ENCODE results near the gene CD4. TPM values are rescaled to one million over a fixed set of nuclear protein-coding genes. Genes with fewer than 3 reads are reported as not detected.

CD4 gene
- total and polyA plus RNA-seq, 2 of the 4 experiments (the other 2 are of a cell fraction) = 5.7 to 15.0 TPM

- no peak overlapping the region for H3K56ac ChIP-seq (ENCODE audit: extremely low read depth, insufficient read depth, low read length)
- in situ Hi-C loops (cut with MboI; ENCODE audit: low sequenced_read_pairs) (loop anchor here (10.0 kb wide), 1 partner anchor 205 kb away; no protein-coding TSS in a partner anchor), intact Hi-C loops (cut with micrococcal nuclease) (no loop called here), dilution Hi-C loops (cut with HindIII; ENCODE audit: low sequenced_read_pairs, unreplicated experiment) (no loop called here)
- H3K9me3 ChIP-seq (ENCODE audit: control insufficient read depth, insufficient read depth, low read length) = no peaks in the 10 kb centered on the region
- no peak overlapping the region for H2AK9ac ChIP-seq (replicated peaks; ENCODE audit: low read depth, low read length, poor library complexity)
- H2AK5ac ChIP-seq (ENCODE audit: low read depth, low read length) = no peak overlapping the region
- no peak overlapping the region for H2BK120ac ChIP-seq (ENCODE audit: low read depth, low read length)
- H4K8ac ChIP-seq (ENCODE audit: low read depth in 2 of 2, low read length in 2 of 2) = no peak overlapping the region
- ATAC-seq (ENCODE audit: low read depth) (no peak), DNase-seq (no peak)
- H3K4me2 ChIP-seq (ENCODE audit: low read depth, low read length) = no peak overlapping the region
- H2BK20ac ChIP-seq (ENCODE audit: low read depth, low read length) = no peak overlapping the region
- peaks cover 4% of the 10 kb centered on the region; the same call in 1 of the 2 replicates for H3K9me1 ChIP-seq (ENCODE audit: insufficient read depth, low read length)
- H2BK15ac ChIP-seq (ENCODE audit: low read depth, low read length) = no peak overlapping the region
- TSS peak; percentile 84 for BruUV-seq (replicated peaks)
- no peak overlapping the region for H3K14ac ChIP-seq (replicated peaks; ENCODE audit: low read depth, low read length)
- no peak overlapping the region for H3K23ac ChIP-seq (ENCODE audit: low read depth, low read length)
- ChIA-PET POLR2A (ENCODE audit: unreplicated experiment) (interaction anchor here (0.6 kb wide), 1 partner anchor 67 kb away, joined by 3 read pairs; no protein-coding TSS in a partner anchor), CTCF (no interaction called here)
- H3K36me3 ChIP-seq (ENCODE audit: control insufficient read depth, insufficient read depth, low read length) = peaks cover 3% of the 10 kb centered on the region
- no peaks in the 10 kb centered on the region for H4K20me1 ChIP-seq (ENCODE audit: insufficient read depth, low read length)
- no peak overlapping the region for H3K27ac ChIP-seq (ENCODE audit: insufficient read depth, low read length)
- H3K4me1 ChIP-seq (ENCODE audit: control insufficient read depth, insufficient read depth, low read length) = peaks cover 10% of the 10 kb centered on the region; the same call in 1 of the 2 replicates
- H3K79me1 ChIP-seq (ENCODE audit: low read depth in 1 of 2, low read length in 2 of 2) = peaks cover 0 to 3% of the 10 kb centered on the region in 2 experiments; a peak in 1 of 4 replicates
- H3K9ac ChIP-seq (ENCODE audit: low read depth, low read length) = no peak overlapping the region
- H4K5ac ChIP-seq (ENCODE audit: low read depth, low read length) = no peak overlapping the region
- no peak overlapping the region for H2BK5ac ChIP-seq (ENCODE audit: low read depth, low read length, poor library complexity, severe bottlenecking)
- H3K4me3 ChIP-seq (ENCODE audit: insufficient read depth, low read depth, low read length) = no peak overlapping the region
- no peak overlapping the region for H3K4ac ChIP-seq (ENCODE audit: low read depth, low read length)
- WGBS, 2 experiments (ENCODE audit: extremely low coverage in 2 of 2, insufficient read length in 1 of 2) = 93% methylated on average over 3 of the region's 13 CpGs; no CpG with 5 or more reads in 1 of the 2 experiments
- peaks cover 2% of the 10 kb centered on the region; the same call in 1 of the 2 replicates for H3K27me3 ChIP-seq (ENCODE audit: control insufficient read depth, insufficient read depth, low read length)
- no peak overlapping the region for H2AFZ ChIP-seq (replicated peaks; ENCODE audit: low read length, poor library complexity)
- H3K18ac ChIP-seq (ENCODE audit: low read depth, low read length) = no peak overlapping the region
- TF ChIP-seq MXI1 (IDR thresholded peaks at IDR 0.05; ENCODE audit: borderline replicate concordance, low read depth, low read length) (no peak), CTCF (conservative IDR thresholded peaks at IDR 0.05; ENCODE audit: low read depth, low read length) (no peak), CHD1 (IDR thresholded peaks at IDR 0.05; ENCODE audit: low read depth, low read length) (no peak), CEBPB (IDR thresholded peaks at IDR 0.05; ENCODE audit: low read depth, low read length) (no peak), FOS (IDR thresholded peaks at IDR 0.05; ENCODE audit: low read depth, low read length) (no peak), RAD21 (IDR thresholded peaks at IDR 0.05; ENCODE audit: low read length) (no peak), NFE2L2 (IDR thresholded peaks at IDR 0.05; ENCODE audit: low read depth, low read length) (no peak), MAZ (IDR thresholded peaks at IDR 0.05; ENCODE audit: borderline replicate concordance, low read depth, low read length) (no peak), RCOR1 (IDR thresholded peaks at IDR 0.05; ENCODE audit: insufficient replicate concordance, low read length) (no peak)
- H4K91ac ChIP-seq (ENCODE audit: insufficient read depth, low read depth, low read length) = no peak overlapping the region
Measured at GRCh38 chr12:6819106-6820030, 30.0 kb downstream of the CD4 start.
